HG02852 (cell line): ENCODE measurements around the gene EEFSEC.

Experiments used
- ATAC-seq: cut with Tn5 transposase; IDR thresholded peaks from one replicate; pipeline ENCODE4 v1.9.1; 2021; ENCODE audit warnings: mild to moderate bottlenecking, moderate library complexity; ENCODE audit not compliant: unreplicated experiment

The EEFSEC gene

GRCh38 chr3:128434524-128434923 lies 281.2 kb downstream of the EEFSEC start:
- ATAC-seq: no peak

- no peak for ATAC-seq
Observed at GRCh38 chr3:128435058-128435457, 281.8 kb downstream of the EEFSEC start.

- ATAC-seq: no peak
Observed at GRCh38 chr3:128435561-128435960, 282.3 kb downstream of the EEFSEC start.

GRCh38 chr3:128436214-128436613 lies 282.9 kb downstream of the EEFSEC start:
- no peak for ATAC-seq

- ATAC-seq: no peak
Observed at GRCh38 chr3:128438488-128439072, 285.3 kb downstream of the EEFSEC start.

- ATAC-seq: no peak
Observed at GRCh38 chr3:128439226-128439625, 285.9 kb downstream of the EEFSEC start.

GRCh38 chr3:128442070-128442469 lies 288.8 kb downstream of the EEFSEC start:
- no peak for ATAC-seq

- no peak for ATAC-seq
Observed at GRCh38 chr3:128442949-128443348, 289.7 kb downstream of the EEFSEC start.

GRCh38 chr3:128443771-128444170 lies 290.5 kb downstream of the EEFSEC start:
- ATAC-seq: no peak

- no peak for ATAC-seq
Observed at GRCh38 chr3:128445357-128445756, 292.1 kb downstream of the EEFSEC start.

GRCh38 chr3:128446821-128447220 lies 293.5 kb downstream of the EEFSEC start:
- no peak for ATAC-seq

- peak; percentile 44 for ATAC-seq
Observed at GRCh38 chr3:128447561-128448013, 294.3 kb downstream of the EEFSEC start.

- ATAC-seq: no peak
Observed at GRCh38 chr3:128448491-128448890, 295.2 kb downstream of the EEFSEC start.

GRCh38 chr3:128449111-128449638 lies 295.9 kb downstream of the EEFSEC start:
- no peak for ATAC-seq

- no peak for ATAC-seq
Observed at GRCh38 chr3:128452120-128452519, 298.8 kb downstream of the EEFSEC start.

- ATAC-seq: no peak
Observed at GRCh38 chr3:128452678-128453275, 299.5 kb downstream of the EEFSEC start.

GRCh38 chr3:128453501-128454309 lies 300.4 kb downstream of the EEFSEC start:
- ATAC-seq: no peak

- no peak for ATAC-seq
Observed at GRCh38 chr3:128454310-128454618, 301.0 kb downstream of the EEFSEC start.

GRCh38 chr3:128455116-128455515 lies 301.8 kb downstream of the EEFSEC start:
- ATAC-seq: no peak

GRCh38 chr3:128455786-128456748 lies 302.8 kb downstream of the EEFSEC start:
- ATAC-seq: no peak
